Ureter (tissue), 1 donor: ENCODE data around the gene JPH3. TPM values are rescaled to one million over a fixed set of nuclear protein-coding genes. Genes with fewer than 3 reads are reported as not detected.
"Not testable (repeated sequence)": the region's sequence is repeated elsewhere in the genome, so short reads cannot be mapped to it uniquely, and the experiment has no call there.

Experiments used
- DNase-seq: peaks from one replicate; pipeline ENCODE4 v3.0.0-alpha.2; 2020; ENCODE audit warnings: low spot score
- total RNA-seq: library from RNA; stranded (reverse); gene quantifications from one replicate; pipeline ENCODE4 v1.2.4, GENCODE V29; 2023
- donor health status: DM: yes; HTN: yes; CAD: no.

Gene JPH3
- total RNA-seq, 1 donor from 2014 or later = 0.91 TPM

DNA sequence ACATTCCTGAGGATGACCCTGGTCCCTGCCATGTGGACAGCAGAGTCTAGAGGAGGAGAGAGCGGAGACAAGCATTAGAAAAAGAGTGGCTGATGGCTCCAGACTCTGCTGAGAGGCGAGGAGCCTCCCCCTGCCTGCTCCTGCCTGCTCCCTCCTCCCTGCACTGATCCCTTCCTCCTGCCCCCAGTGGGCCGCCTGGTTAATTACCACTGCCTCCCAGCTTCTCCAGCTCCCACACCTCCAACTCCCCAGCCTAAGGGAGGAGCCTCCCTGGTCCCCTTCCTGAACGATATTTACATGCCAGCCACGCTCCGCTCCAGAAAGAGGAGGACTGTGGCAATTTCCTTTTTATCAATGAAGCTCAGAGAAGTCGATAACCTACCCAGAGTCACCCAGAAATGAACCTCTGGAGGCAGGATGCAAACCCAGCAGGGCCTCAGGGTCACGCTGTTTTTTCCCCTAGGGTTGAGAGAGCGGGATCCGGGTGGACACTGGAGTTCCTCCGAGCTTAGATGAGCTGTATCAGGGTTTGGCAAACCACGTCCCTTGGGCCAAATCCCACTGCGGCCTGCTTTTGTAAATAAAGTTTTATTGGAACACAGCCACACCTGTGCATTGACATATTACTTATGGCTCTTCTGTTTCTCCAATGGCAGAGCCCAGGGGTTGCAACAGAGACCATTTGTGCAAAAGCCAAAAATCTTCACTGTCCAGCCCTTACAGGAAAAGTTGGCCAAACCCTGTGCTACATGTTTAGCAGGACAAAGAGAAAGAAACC, 27.1 kb upstream of the JPH3 start:
- DNase-seq = no peak

DNA sequence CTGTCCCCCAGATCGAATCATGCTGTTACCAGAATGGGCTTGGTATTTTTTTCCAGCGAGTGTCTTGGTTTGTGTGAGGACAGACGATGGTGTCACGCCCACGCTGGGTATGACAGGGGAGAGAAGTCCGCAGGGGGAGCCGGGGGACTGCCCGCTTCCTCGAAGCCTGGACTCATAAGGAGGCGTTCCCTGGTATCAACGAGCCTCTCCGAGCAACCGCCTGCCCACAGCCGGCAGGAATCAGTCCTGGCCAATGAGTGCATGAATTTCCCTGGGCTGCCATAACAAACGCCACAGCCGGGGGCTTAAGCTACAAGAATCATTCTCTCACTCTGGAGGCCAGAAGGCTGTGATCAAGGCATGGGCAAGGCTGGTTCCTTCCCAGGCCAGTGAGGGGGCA, 26.1 kb upstream of the JPH3 start:
- no peak for DNase-seq

DNA sequence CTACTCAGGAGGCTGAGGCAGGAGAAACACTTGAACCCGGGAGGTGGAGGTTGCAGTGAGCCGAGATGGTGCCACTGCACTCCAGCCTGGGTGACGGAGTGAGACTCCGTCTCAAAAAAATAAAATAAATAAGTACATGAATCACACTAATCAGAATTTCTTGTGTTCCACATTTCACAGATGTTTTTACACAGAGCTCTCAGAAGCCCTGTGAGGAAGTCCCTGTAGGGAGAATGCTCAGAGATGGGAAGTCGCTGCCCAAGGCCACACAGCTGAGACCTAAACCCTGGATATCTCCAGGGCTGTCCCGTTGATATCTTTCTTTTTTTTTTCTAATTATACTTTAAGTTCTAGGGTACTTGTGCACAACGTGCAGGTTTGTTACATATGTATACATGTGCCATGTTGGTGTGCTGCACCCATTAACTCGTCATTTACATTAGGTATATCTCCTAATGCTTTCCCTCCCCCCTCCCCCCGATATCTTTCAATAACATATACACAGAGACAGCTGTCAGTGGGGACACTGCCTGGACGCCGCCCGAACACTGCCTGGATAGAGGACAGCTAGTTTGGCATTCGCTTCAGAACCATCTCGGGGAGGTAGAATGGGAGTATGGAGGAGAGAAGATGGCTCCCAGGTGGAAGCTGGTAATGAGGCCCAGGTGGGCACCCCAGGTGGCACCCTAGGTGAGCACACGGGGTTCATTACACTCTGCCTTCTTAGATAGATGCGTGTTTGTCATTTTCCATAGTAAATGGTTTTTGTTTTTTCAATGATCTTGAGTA, 24.0 kb upstream of the JPH3 start:
- not testable (repeated sequence) for DNase-seq

DNA sequence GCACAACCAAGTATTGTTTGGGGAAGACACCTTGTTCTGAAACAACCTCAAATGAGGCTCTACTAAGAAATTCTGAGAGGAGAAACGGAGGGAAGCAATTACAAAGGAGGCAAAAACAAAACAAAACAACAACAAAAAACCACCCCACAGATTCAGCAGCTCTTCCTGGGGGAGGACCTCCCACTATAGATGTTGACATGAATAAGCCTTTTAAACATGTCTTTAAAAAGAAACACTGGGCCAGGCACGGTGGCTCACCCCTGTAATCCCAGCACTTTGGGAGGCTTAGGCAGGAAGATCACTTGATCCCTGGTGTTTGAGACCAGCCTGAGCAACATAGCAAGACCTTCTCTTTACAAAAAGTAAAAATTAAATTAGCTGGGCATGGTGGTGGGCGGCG, 22.6 kb upstream of the JPH3 start:
- no peak for DNase-seq

DNA sequence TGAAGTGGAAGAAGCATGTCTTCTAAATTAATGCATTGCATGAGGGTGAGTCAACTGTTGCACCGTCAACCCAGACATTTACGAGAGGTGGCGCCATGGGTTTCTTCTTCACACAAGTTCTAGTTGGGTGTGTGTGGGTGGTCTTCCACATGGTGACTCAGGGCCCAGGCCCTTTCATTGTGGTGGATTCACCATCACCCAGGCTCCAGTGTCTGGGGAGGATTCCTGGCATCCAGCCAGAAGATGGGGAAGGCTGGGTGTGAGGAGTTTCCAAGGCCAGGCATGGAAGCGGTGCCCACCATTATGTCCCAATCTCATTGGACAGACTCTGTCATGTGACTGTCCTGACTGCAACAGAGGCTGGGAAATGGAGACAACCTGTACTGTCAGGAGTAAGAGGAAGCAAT, 21.4 kb upstream of the JPH3 start:
- no peak for DNase-seq

DNA sequence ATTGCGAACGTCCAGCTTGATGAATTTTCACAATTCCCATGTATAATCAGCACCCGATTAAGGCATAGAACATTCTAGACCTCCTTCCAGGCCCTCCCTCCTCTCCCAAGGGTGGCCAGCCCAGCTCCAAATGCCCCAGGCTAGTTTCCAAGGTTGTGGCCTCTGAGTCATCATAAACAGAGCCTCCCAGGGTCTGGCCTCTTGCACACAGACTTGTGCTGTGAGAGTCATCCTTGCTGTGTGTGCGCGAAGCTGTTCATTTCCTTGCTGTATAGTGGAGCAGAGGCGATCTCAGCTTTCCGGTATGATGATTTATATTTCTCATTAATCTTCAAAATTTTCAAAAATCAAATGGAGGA, 20.5 kb upstream of the JPH3 start:
- peak; percentile 82 for DNase-seq

DNA sequence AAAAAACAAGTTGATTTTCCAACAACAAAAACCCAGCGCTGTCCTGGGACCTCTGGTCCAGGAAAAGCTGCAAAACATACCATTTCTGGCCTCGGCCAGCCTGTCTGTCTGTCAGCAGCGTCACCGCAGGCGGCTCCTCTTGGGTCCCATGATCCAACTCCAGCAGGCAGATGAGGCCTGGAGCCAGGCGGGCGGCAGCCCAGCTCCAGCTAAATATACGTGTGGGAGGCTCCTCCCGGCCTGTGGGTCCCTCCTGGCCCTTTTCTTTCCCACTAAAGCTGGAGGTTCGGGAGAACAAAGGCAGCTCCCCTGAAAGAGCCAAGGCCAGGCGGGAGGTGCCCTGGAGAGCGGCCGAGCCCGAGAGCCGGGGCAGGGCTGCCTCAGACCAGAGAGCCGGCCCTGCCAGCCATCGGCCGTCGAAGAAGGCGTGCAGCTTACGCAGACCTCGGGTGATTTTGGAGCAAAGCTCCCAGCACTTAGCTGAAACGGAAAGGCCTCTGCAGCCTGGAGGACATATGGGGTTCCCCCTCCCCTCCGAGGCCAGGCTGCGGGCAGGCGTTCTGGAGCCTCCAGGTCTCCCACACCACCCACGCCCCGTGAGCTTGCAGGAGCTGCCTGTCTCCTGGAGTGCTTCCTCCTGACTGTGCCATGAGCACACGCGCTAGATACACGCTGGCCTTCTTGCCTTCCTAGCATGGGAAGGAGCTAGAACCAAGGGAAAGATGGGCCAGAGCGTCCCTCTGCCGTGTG, 19.9 kb upstream of the JPH3 start:
- peak; percentile 59 for DNase-seq

DNA sequence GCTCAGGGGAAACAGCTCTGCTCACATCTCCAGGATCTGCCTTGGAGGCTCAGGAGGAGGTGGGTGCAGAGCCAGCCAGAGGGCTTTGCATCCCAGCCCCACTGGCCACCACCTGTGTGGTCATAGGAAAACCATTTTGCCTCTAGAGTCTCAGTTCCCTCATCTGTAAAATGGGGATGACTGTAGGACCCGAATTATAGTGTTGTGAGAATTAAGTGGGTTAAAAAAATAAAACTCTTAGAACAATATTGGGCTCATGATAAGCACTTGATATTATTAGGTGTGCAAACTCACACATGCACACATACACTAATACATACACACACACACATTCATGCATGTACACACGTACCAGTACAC, 19.4 kb upstream of the JPH3 start:
- no peak for DNase-seq

DNA sequence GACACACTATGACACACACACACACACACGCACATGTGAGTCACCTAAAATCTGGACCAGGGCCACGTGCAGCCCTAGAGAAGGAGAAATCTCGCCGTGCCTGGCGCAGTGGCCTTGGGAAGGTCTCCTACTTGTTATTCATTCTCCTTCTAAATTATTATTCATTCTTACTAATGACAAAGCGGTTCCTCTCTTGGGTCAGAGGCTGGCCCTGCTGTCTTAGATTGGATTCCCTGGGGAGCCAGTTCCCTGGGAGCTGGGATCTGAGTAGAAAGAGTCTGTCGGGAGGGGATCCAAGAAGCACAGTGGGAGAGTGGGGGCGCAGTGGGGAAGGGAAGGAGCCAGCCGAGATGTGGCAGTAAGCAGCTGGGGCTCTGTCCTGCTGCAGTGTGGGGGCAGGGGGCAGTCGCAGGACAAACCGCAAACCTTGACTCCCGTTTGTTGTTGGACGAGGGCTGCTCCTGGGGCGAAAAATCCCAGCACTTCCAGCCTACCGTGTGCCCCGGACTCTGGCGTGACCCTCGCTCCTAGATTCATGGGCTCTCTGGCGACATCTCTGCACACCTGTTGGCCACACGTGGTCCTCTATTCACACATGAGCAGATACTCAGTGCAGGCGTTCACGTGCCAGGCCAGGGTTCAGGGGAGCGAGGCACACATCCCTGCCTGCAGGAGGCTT, 18.7 kb upstream of the JPH3 start:
- no peak for DNase-seq

DNA sequence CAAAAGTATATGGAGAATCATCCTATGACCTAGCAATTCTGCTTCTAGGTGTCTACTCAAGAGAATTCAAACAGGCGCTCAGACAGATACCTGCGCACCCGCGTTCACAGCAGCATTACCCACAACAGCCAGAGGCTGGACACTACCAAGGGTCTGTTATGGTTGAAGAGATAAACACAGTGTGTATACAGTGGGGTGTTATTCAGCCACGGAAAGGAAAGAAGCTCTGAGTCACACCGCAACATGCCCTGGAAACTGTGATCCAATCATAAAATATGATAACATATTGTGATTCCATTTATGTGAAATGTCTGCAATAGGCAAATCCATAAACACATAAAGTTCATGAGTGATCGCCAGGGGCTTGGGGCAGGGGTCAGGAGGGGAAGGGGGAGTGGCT, 18.0 kb upstream of the JPH3 start:
- DNase-seq = no peak

DNA sequence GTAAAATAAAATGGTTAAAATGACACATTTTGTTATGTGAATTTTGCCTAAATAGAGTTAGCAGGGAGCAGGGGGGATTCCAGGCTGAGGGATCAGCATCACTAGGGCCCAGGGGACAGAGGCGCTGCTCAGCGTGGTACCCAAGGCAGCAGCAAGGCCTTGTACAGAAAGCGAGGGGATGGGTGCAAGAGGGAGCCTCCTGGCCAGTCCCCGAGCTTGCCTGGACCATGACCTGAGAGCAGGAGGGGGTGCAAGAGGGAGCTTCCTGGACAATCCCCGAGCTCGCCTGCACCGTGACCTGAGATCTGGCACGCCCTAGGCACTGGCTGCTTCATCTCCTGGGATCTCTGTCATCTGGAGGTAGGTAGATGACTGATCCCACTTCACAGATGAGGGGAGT, 17.3 kb upstream of the JPH3 start:
- DNase-seq = no peak

DNA sequence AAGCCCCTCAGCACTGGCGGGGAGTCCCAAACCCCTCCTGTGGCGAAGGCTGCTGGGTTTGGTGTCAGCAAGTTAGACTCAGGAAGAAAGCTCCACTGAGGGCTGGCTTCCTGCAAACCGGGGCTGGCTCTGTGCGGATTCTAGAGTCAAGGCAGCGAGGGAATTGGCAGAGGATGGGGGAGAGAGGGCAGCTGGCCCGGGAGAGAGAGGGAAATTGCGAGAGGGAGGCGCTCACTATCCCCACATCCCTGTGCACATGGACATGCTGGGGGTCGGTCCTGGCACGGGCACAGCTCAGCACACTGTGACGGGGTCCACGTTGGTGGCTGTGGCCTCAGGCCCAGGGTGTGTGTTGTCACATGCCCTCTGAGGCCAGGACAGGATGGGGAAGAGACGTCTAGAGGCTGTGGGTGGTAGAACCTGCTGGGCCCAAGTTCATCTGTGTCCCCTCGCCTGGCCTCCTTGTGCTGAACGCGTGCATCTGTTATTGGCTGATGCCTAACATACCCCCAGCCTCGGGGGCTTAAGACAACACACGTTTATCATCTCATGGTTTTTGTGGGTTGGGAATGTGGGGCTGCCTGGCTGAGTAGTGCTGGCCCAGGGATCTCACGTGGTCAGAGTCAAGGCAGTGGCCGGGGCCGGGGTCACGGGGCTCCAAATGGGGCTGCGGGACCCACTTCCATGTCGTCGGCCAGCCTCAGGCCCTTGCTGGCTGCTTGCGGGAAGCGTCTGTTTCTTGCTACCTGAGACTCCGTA, 16.7 kb upstream of the JPH3 start:
- no peak for DNase-seq

DNA sequence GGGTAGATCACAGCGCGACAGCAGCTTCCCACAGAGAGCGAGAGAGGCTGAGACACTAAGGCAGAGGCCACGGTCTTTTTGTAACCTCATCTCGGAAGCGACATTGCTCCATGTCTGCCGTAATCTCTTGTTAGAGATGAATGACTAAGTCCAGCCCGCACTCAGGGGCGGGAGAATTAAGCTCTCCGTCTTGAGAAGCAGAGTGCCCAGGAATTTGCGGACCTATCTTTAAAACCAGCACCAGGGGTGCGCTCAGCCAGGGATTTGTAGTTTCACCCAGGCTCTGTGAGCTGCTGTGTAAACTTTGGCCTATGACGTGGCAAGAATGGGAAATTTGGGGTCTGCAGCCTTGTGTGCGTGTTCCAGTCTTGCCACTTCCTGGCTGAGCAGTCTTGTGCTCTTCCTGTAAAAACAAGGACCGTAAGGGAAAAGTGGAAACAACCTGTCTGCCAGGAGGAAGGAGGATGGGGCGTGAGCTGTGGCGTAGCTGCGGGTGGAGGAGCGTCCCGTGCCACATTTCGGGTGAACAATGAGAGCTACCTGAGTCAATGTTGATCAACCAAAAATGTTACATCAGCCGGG, 16.0 kb upstream of the JPH3 start:
- DNase-seq = no peak

DNA sequence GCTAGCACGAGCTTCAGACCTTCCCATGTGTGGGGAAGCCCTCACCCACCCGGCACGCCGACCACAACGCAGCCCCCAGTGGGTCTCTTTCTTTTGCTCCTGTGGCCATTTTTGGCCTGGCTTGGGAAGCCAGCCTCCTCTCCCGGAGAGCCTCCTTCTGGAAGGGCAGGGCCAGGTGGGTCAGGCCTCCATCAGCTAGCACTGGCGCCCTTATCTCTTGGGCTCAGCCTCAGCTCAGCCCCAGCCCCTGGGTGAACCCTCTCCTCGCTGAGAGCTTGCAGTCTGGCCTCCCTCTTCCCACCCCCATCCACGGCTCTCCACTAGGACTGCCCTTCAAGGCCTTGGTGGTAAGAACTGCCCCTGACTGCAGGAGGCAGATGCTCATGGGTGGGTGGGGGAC, 14.7 kb upstream of the JPH3 start:
- DNase-seq = no peak

DNA sequence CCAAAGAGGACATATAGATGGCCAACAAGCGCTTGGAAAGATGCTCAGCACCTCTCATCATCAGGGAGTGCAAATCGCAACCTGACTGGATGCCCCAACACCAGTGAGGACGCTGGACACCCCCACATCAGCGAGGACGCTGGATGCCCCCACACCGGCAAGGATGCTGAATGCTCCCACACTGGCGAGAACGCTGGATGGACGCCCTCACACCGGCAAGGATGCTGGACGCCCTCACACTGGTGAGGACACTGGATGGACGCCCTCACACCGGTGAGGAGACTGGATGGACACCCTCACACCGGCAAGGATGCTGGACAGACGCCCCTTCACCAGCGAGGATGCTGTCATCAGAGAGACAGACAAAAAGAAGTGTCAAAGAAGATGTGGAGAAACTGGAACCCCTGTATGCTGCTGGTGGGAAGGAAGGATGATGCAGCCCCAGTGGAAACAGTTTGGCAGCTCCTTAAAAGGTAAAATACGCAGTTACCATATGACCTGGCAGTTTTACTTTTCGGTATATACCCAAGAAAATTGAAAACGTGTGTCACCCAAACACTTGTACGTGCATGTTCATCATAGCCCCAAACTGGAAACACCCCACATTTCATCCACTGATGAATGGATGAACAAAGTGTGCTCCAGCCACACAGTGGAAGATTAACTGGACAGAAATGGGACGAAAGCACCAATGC, 10.1 kb upstream of the JPH3 start:
- no peak for DNase-seq

DNA sequence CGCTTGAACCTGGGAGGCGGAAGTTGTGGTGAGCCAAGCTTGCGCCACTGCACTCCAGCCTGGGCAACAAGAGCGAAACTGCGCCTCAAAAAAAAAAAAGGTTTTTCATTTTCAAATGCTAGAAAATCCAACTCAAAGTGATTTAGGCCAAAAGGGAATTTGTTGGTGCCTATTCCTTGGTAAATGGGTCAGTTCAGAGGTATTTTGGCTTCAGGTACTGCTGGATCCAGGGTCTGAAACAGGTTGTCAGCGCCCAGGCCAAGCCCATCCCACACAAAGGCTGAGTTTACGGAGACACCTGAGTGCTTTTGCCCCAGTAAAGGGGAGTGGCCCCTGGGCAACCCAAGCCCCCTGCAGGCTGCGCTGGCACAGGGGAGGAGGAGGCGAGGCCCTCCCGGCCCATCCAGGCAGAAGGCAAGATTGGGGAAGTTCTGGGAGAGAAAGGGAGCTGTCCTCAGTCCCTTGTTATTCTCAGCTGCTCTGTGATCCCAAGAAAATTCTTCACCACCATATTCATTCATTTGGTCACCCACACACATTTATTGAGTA, 8.5 kb upstream of the JPH3 start:
- DNase-seq = no peak

DNA sequence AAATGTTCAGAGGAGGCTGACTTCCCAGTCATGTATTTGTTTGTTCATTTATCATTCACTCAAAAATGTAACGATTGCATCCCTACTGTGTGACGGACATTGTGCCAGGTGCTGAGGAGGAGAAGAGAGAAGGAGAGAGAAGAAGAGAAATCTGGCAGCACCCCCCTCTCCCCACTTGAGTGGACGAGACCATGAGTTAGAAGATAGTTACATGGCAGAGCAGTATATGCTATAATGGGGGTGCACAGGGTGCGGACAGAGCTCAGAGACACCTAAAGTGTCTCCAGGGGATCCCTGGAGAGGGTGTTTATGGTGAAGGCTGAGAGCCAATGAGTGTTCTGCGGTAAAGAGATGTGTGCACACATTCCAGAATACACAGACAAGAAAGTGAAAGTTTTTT, 6.6 kb upstream of the JPH3 start:
- no peak for DNase-seq

DNA sequence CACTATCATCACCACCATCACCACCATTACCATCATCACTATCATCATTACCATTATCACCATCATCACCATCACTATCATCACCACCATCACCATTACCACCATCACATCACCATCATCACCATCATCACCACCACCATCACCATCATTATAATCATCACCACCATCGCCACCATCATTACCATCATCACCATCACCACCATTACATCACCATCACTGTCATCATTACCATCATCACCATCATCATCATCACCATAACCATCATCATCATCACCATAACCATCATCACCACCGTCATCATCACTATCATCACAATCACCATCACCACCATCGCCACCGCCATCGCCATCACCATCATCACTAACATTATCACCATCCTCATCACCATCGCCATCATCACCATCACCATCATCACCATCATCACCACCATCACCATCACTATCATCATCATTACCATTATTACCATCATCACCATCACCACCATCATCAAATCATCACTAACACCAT, 4.9 kb upstream of the JPH3 start:
- no peak for DNase-seq

DNA sequence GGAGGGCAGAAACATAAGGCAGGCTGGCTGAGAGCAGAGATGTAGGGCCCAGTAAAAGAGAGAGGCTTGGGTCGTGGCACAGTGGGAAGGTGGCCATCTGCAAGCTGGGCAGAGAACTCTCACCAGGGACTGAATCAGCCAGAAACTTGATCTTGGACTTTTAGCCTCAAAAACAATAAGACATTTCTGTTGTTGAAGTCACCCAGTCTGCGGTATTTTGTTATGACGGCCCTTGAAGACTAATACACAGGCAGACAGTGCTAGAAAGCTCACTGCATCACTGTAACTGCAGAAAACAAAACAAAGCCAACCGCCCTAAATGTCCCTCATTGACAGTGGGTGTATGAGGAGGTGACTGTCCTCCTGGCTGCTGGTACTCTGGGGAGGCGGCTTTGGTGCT, 3.9 kb upstream of the JPH3 start:
- no peak for DNase-seq

DNA sequence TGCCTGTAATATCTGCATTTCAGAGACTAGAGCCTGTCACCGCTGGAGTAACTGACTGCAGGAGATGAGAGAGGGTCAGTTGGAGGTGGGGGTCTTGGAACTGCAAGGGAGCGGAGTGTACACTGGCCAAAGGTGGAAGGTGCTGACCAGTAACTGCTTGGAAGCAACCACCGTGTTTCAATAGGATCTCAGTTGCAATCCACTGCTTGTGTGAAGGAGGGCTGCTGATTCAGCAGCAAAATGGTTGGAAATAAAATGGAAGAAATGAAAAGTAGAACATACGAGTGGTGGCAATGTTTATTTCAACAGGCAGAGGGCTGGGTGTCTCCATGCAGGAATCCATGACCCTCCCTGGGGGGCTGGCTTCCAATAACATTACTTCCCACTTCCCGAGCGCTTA, 2.1 kb upstream of the JPH3 start:
- no peak for DNase-seq
